HG03066 (cell line): Measurements from ENCODE around the gene RASEF.
"Not testable (repeated sequence)": the region's sequence is repeated elsewhere in the genome, so short reads cannot be mapped to it uniquely, and the experiment has no call there.

Experiments used
- ATAC-seq: cut with Tn5 transposase; IDR thresholded peaks from one replicate; pipeline ENCODE4 v1.9.1; 2021; ENCODE audit warnings: low read depth; ENCODE audit not compliant: unreplicated experiment

RASEF gene

GRCh38 chr9:83062651-83063527 is at the start of gene RASEF:
Gene RASEF, minus strand, starts transcription at chr9:83063142. Its CDS starts 275 bp downstream, at chr9:83062867.
- ATAC-seq = no peak

GRCh38 chr9:83111169-83111568 is 48.2 kb upstream of the RASEF start:
- no peak for ATAC-seq

GRCh38 chr9:83109296-83109695 is 46.4 kb upstream of the RASEF start:
- ATAC-seq = no peak

GRCh38 chr9:83108208-83108607 is 45.3 kb upstream of the RASEF start:
- ATAC-seq = no peak

- no peak for ATAC-seq
Observed at GRCh38 chr9:83106772-83107171, 43.8 kb upstream of the RASEF start.

- no peak for ATAC-seq
Observed at GRCh38 chr9:83106263-83106662, 43.3 kb upstream of the RASEF start.

GRCh38 chr9:83097633-83098032 is 34.7 kb upstream of the RASEF start:
- no peak for ATAC-seq

- ATAC-seq = not testable (repeated sequence)
Observed at GRCh38 chr9:83093311-83093710, 30.4 kb upstream of the RASEF start.

- ATAC-seq = no peak
Observed at GRCh38 chr9:83081846-83082245, 18.9 kb upstream of the RASEF start.

GRCh38 chr9:83081010-83081409 is 18.1 kb upstream of the RASEF start:
- no peak for ATAC-seq

GRCh38 chr9:83075932-83076331 is 13.0 kb upstream of the RASEF start:
- ATAC-seq = not testable (repeated sequence)

GRCh38 chr9:83072498-83072897 is 9.6 kb upstream of the RASEF start:
- ATAC-seq = not testable (repeated sequence)

GRCh38 chr9:83071626-83072025 is 8.7 kb upstream of the RASEF start:
- no peak for ATAC-seq

- ATAC-seq = no peak
Observed at GRCh38 chr9:83070261-83070660, 7.3 kb upstream of the RASEF start.

- no peak for ATAC-seq
Observed at GRCh38 chr9:83069651-83070050, 6.7 kb upstream of the RASEF start.

- ATAC-seq = no peak
Observed at GRCh38 chr9:83068414-83068813, 5.5 kb upstream of the RASEF start.

GRCh38 chr9:83067579-83067978 is 4.6 kb upstream of the RASEF start:
- no peak for ATAC-seq

- no peak for ATAC-seq
Observed at GRCh38 chr9:83066771-83067170, 3.8 kb upstream of the RASEF start.

- ATAC-seq = no peak
Observed at GRCh38 chr9:83065233-83065632, 2.3 kb upstream of the RASEF start.

- ATAC-seq = no peak
Observed at GRCh38 chr9:83061990-83062650, 822 bp downstream of the RASEF start.

GRCh38 chr9:83061036-83061435 is 1.9 kb downstream of the RASEF start:
- ATAC-seq = no peak

GRCh38 chr9:83060556-83060955 is 2.4 kb downstream of the RASEF start:
- no peak for ATAC-seq
